CD4-positive, alpha-beta T cell treated with Interleukin-21 for 1 hour (primary cell): ENCODE data around the gene ORMDL3.
"Not testable (repeated sequence)": the region's sequence is repeated elsewhere in the genome, so short reads cannot be mapped to it uniquely, and the experiment has no call there.

Experiments
- DNase-seq: peaks from one replicate; pipeline ENCODE4 v3.0.0-alpha.2; 2020

Gene ORMDL3

GRCh38 chr17:39923836-39924690 lies 3.3 kb downstream of the ORMDL3 start:
- no peak for DNase-seq

- no peak for DNase-seq
Measured at GRCh38 chr17:39923230-39923629, 4.2 kb downstream of the ORMDL3 start.

GRCh38 chr17:39922006-39922405 lies 5.4 kb downstream of the ORMDL3 start:
- DNase-seq: no peak

GRCh38 chr17:39921323-39921722 lies 6.1 kb downstream of the ORMDL3 start:
- peak; percentile 17 for DNase-seq

GRCh38 chr17:39920218-39921210 lies 6.9 kb downstream of the ORMDL3 start:
- DNase-seq: peak; percentile 65

GRCh38 chr17:39919087-39919683 lies 8.2 kb downstream of the ORMDL3 start:
- DNase-seq: no peak

GRCh38 chr17:39916918-39917317 lies 10.5 kb downstream of the ORMDL3 start:
- DNase-seq: no peak

- DNase-seq: no peak
Measured at GRCh38 chr17:39915559-39915958, 11.8 kb downstream of the ORMDL3 start.

GRCh38 chr17:39913989-39914388 lies 13.4 kb downstream of the ORMDL3 start:
- DNase-seq: no peak

GRCh38 chr17:39908789-39909352 lies 18.5 kb downstream of the ORMDL3 start:
- DNase-seq: no peak

- no peak for DNase-seq
Measured at GRCh38 chr17:39904990-39905288, 22.5 kb downstream of the ORMDL3 start.

- DNase-seq: peak; percentile 24
Measured at GRCh38 chr17:39903158-39903884, 24.1 kb downstream of the ORMDL3 start.

GRCh38 chr17:39902027-39902426 lies 25.4 kb downstream of the ORMDL3 start:
- DNase-seq: not testable (repeated sequence)

- no peak for DNase-seq
Measured at GRCh38 chr17:39899215-39899614, 28.2 kb downstream of the ORMDL3 start.

- no peak for DNase-seq
Measured at GRCh38 chr17:39898088-39898487, 29.3 kb downstream of the ORMDL3 start.

GRCh38 chr17:39894681-39895376 lies 32.6 kb downstream of the ORMDL3 start:
- DNase-seq: no peak

GRCh38 chr17:39889200-39889599 lies 38.2 kb downstream of the ORMDL3 start:
- no peak for DNase-seq

GRCh38 chr17:39887078-39887477 lies 40.3 kb downstream of the ORMDL3 start:
- DNase-seq: no peak

GRCh38 chr17:39886102-39886501 lies 41.3 kb downstream of the ORMDL3 start:
- DNase-seq: not testable (repeated sequence)

- no peak for DNase-seq
Measured at GRCh38 chr17:39872751-39873150, 54.6 kb downstream of the ORMDL3 start.

- no peak for DNase-seq
Measured at GRCh38 chr17:39871801-39872200, 55.6 kb downstream of the ORMDL3 start.
